Bronchial epithelial cell (primary cell): Measurements from ENCODE around the gene TMEM132C. TPM values are rescaled to one million over a fixed set of nuclear protein-coding genes. Genes with fewer than 3 reads are reported as not detected.

Experiments
- DNase-seq: peaks from one replicate; pipeline ENCODE4 v3.0.0-alpha.2; 2010; ENCODE audit warnings: low read depth
- FAIRE-seq: peaks from 2 replicates; lab custom pipeline; 2011; peaks lifted over from hg19 to GRCh38; lab: Jason Lieb, UNC
- H3K27me3 ChIP-seq: 2 replicates; pipeline ENCODE4 v1.5.1; 2011; ENCODE audit warnings: low read length; ENCODE audit not compliant: control insufficient read depth, insufficient read depth
- H3K36me3 ChIP-seq: 2 replicates; pipeline ENCODE4 v1.5.1; 2011; ENCODE audit warnings: low read length; ENCODE audit not compliant: control insufficient read depth, insufficient read depth
- H3K4me3 ChIP-seq: 2 replicates; pipeline ENCODE4 v1.5.1; 2011; ENCODE audit warnings: mild to moderate bottlenecking, low read depth, low read length, control low read depth
- CTCF ChIP-seq: IDR thresholded peaks from 2 replicates; pipeline ENCODE4 v1.5.1; 2011; ENCODE audit warnings: mild to moderate bottlenecking, moderate library complexity, low read length, control low read depth, inconsistent platforms; ENCODE audit not compliant: insufficient read depth, severe bottlenecking
- total RNA-seq: library from RNA; depleted of rRNA; stranded (reverse); fragments of >200 nt; gene quantifications from 2 replicates; pipeline ENCODE4 v1.2.1, GENCODE V29; 2014

The TMEM132C gene
- total RNA-seq, 1 donor from 2014 or later: not detected

- no peak overlapping the region for H3K4me3 ChIP-seq
- no peak for FAIRE-seq
- H3K36me3 ChIP-seq: no peaks in the 10 kb centered on the region
- DNase-seq: no peak
- TF ChIP-seq CTCF: no peak
- no peaks in the 10 kb centered on the region for H3K27me3 ChIP-seq
These were observed 62.0 kb downstream of the TMEM132C start for GRCh38 chr12:128328961-128329360.

DNA sequence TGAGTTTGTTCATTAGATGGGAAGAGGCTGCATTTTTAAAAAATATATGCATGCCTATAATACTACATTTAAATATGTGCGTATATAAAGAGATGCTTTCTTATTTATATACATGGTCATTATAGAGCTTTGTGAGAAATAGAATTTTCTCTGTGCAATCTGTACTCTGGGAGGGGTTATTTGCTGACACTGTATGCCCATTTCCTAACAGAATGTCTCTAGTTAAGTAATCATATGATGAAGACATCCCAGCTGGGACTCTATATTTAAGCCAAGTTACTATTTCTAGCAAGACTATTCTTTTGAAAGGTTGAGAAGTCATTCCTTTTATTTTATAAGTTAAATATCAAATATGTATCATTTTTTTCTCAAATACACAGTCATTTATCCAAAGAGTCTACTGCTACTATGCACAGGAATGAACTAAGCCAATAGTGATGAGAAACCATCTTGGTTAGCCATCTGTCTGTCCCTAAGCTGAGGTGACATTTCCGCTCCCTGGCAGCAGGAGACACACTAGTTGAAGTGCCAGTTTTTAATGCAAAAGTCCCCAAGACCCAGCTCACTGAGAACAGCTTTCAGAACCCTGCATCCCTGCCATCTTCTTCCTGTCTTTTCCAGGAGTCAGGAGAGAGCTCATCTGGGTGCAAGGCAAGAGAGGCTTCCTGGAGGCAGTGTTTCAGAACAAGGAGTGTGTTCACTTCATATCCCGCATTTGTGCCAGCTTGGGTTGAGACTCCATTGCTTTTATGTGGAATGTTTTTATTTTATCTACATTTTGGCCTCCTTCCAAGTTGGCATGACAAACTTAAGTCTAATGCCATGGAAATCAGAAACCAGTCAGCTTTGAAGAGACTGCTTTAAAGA lies 69.5 kb downstream of the TMEM132C start:
- no peak overlapping the region for H3K4me3 ChIP-seq
- H3K27me3 ChIP-seq: no peaks in the 10 kb centered on the region
- FAIRE-seq (no peak), DNase-seq (no peak)
- no peak for TF ChIP-seq CTCF
- no peaks in the 10 kb centered on the region for H3K36me3 ChIP-seq

GRCh38 chr12:128337071-128337345 lies 70.0 kb downstream of the TMEM132C start:
- no peak for TF ChIP-seq CTCF
- H3K36me3 ChIP-seq: no peaks in the 10 kb centered on the region
- FAIRE-seq: no peak
- no peak overlapping the region for H3K4me3 ChIP-seq
- no peak for DNase-seq
- no peaks in the 10 kb centered on the region for H3K27me3 ChIP-seq

DNA sequence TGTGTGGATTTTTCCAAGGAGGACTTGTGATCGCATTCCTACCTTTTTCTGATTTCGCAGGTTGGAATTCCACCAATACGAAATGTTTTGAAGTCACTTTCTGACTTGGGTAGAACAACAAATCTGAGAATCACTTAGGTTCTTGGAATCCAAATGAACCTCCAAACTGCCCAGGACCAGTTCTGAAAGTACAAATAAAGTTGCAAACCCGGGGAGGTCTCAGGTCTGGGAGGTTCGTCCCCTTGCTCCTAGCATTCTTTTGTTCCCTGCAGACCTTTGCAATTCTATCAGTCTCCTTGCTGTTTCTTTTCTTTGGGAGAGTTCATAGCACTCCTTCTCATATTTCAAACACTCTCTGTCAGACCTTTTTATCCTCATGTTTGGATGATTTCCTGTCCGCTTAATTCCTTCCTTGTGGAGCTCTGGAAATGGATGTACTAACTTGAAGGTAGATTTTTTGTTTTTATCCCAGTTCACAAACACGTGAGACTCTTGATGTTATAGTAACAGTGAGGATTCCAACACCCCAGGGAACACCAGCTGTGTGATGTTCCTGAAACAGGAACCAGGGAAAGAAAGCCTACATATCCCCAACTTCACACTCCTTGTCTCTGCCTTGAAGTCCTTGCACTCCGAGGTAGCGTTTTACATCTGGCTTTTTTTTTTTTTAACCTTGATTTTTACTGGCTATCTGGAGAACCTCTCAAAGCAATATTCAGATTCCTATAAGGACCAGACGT lies 70.6 kb downstream of the TMEM132C start:
- DNase-seq (no peak), FAIRE-seq (no peak)
- no peak for TF ChIP-seq CTCF

DNA sequence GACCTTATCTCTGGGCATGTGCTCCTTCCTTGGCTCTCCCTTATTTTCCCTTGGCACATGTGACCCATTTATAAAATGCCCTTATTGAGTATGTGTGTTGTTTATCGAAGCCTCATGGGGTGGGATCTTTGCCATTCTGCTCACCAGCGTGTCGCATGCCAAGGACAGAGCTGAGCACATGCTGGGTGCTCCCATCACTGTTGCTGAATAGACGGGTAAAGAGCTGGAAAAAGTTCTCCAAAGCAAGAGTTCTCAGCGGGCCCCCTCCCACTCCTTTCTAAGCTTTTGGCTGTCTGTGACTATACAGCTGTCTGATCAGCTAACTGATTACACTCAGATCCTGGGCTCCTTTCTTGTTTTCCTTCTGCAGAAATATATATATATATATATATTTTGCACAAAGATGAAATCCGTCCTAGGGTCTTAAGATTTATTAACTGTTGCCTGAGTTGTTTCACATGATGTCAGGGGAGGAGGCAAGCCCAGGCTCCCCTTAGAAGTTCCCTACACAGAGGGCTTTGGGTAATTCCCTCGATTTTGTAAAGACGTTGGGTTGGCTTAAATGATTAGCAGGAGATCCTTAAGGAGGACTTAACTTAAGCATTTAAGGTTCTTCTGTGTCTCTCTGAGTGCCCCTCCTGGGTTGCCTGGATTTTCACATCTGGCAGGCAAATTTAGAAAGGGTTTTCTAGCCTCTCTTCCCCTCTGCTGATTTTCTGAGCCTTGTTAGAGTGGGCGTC lies 71.6 kb downstream of the TMEM132C start:
- FAIRE-seq (no peak), DNase-seq (no peak)
- no peak overlapping the region for H3K4me3 ChIP-seq
- H3K36me3 ChIP-seq: no peaks in the 10 kb centered on the region
- H3K27me3 ChIP-seq: no peaks in the 10 kb centered on the region
- no peak for TF ChIP-seq CTCF

More for the DNA sequence above, 70.6 kb downstream of the TMEM132C start:
- H3K4me3 ChIP-seq: no peak overlapping the region
- no peaks in the 10 kb centered on the region for H3K36me3 ChIP-seq
- H3K27me3 ChIP-seq: no peaks in the 10 kb centered on the region
